HG02610 (cell line): ENCODE measurements around the gene DIO2.

ENCODE experiments used
- ATAC-seq: cut with Tn5 transposase; IDR thresholded peaks from one replicate; pipeline ENCODE4 v1.9.1; 2021; ENCODE audit warnings: mild to moderate bottlenecking, moderate library complexity; ENCODE audit not compliant: unreplicated experiment

The DIO2 gene

DNA sequence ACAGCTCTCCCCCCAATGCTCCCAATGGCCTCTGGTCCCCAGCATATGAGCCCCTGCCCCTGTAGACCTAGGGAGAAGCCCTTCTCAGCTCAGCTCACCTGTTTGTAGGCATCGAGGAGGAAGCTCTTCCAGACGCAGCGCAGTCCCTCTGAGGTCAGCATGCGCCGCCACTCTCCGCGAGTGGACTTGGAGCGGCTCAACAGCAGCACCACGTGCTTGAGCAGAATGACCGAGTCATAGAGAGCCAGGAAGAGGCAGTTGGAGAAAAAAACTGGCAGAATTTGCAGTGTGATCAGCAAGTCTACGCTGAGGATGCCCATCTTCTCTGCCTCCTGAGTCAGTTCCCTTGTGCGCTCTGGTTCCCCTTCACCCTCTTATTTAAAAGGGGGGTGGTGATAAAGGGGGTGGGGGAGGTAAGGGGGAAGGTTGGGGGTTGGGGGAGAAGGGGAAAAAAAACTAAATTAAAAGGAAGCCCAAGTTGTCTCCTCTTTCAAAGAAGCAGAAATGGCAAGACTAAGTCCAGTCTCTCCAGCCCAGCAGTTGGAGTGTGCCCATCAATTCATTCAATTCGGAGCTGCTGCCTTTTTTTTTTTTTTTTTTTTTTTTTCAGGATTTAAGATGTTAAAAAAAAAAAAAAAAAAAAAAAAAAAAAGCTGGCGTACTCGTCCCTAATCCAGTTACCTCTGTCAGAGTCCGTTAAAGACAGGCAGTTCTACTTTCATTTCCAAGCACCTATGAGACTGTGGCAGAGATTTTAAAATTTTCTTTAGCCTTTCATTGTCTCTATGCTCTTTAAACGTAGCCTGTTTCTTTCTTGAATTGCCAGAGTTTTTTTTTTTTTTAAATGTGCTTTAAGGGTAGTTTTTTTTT is at the start of gene DIO2:
DIO2 (minus strand) TSS at position 352 of the 870 bp plus-strand sequence; CDS start at position 320, 32 bp downstream.
- ATAC-seq: no peak

GRCh38 chr14:80260645-80261044 is 49.3 kb upstream of the DIO2 start:
- no peak for ATAC-seq

DNA sequence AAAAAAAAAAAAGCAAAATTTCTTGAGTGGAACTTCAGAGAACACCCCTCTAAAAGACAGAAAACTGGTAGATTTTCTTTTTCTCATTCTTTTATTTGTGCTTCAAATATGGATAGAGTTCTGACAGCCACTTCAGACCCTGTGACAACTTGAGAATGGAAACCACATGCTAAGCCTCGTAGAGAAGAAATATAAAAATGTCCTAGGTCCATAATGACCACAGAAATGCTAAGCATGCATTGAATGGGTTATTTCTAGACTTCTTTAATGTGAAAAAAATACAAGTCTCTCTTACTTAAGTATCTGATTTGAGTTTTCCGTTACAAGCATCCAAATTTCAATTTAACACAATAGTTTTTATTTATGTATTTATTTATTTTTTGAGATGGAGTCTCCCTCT is 28.3 kb upstream of the DIO2 start:
- ATAC-seq: no peak

DNA sequence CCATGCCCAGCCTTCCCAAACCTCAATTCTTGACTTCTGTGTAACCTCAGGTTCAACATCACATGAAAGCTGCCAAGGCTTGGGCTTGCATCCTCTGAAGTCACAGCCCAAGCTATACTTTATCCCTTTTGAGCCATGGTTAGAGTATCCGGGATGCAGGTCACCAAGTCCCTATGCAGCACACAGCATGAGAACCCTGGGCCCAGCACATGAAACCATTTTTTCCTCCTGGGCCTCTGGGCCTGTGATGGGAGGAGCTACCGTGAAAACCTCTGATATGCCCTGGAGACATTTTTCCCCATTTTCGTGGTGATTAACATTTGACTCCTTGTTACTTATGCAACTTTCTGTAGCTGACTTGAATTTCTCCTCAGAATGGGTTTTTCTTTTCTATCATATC is 25.8 kb upstream of the DIO2 start:
- no peak for ATAC-seq

DNA sequence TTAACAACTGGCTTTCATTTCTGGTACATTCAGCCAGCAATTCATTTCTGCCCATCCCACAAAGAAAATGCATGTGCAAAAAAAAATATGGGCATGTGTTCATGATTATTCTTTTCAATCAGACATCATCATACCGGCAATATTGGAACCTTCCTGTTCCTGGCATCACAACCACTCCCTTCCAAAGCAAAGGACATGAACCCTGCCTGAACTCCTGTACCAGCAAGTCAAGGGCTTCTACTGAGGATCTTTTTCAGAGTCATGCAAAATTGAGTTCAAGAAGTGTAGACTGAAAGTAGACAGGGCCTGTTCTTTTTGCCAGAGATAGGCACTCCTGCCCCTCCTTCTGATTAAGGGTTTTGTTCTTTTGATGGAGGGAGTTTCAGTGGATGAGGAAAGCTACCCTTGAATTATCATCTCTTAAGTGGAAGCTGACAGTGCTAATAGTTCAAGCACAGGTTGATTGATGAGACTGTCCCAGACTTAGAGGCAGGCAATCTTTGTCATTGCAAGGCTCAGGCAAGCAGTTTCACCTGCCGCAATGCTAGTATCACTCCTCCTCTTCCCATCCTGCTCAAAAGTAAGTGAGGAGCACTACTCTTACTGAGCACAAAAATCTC is 22.3 kb upstream of the DIO2 start:
- ATAC-seq: no peak

DNA sequence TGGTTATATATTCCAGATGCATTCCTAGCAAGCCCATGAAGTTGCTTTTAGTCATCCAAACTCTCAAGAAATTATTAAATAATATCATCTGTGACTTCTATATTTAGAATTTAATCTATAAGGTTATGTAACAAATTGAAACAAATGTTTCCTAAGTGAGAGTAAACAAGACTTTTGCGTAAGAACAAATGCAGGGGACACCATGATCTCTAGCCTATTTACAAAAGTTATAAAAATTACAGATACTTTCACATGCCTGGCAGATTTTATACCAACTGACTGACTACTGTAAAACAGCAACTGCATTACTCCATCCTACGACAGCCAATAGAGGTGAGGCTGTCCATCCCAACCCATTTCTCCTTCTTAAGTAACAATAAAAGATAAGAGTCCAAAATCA is 20.4 kb upstream of the DIO2 start:
- ATAC-seq: no peak

- ATAC-seq: no peak
Measured at GRCh38 chr14:80223696-80224465, 12.6 kb upstream of the DIO2 start.

DNA sequence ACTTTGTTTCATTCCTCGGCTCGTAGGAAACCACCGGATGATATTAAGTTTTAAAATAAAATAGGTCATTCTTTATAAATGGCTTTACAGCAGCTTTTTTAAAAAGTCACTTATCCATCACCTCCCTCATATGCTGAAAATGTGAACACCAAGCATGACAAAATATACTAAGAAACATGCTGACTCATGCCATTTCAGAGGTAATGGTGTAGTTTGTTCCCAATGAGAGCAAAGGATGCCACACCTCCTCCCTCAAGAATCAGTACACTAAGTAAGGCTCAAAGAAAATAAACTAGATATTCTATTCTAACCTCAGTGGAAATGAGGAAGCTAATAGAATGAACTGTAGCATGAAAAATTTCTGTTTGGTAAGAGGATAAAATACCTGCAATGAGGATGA is 5.5 kb upstream of the DIO2 start:
- ATAC-seq: no peak

GRCh38 chr14:80215756-80216581 is 4.7 kb upstream of the DIO2 start:
- ATAC-seq: no peak

- no peak for ATAC-seq
Measured at GRCh38 chr14:80215081-80215480, 3.8 kb upstream of the DIO2 start.

- ATAC-seq: peak; percentile 75
Measured at GRCh38 chr14:80213602-80214001, 2.3 kb upstream of the DIO2 start.

- no peak for ATAC-seq
Measured at GRCh38 chr14:80212023-80212397, 706 bp upstream of the DIO2 start.

GRCh38 chr14:80208461-80208860 is 2.8 kb downstream of the DIO2 start:
- no peak for ATAC-seq

DNA sequence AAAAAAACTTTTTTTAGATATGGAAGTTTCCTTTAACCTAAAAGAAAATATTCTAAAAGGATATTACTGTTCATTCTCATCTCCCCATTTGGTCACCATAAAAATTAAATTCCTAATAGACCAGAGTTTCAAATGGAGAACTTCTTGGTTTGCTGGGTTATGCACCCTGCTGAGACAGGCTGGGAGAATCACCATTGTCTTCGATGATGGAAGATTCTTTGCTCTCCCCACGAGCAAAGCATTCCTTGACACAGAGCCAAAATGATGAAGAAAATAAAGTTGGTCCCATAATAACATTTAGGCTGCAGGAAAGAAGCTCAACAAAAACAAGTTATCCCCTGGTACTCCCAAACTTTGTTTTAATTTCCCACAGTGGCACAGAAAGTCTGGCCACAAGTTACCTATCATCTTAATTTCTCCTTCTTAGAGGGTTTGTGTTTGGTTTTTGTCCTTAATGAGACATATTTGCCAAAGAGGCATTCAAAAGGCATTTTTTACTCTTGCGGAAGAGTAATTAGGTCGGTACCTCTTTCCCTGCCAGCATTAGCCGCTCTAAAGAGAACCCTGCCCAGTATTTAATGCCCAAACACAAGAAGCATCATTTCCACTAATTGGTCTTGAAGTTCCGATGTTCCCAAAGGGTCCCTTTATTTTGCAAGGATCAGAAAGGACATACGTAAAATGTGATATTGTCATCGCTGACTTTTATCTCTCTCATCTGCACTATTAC is 4.8 kb downstream of the DIO2 start:
- ATAC-seq: no peak

DNA sequence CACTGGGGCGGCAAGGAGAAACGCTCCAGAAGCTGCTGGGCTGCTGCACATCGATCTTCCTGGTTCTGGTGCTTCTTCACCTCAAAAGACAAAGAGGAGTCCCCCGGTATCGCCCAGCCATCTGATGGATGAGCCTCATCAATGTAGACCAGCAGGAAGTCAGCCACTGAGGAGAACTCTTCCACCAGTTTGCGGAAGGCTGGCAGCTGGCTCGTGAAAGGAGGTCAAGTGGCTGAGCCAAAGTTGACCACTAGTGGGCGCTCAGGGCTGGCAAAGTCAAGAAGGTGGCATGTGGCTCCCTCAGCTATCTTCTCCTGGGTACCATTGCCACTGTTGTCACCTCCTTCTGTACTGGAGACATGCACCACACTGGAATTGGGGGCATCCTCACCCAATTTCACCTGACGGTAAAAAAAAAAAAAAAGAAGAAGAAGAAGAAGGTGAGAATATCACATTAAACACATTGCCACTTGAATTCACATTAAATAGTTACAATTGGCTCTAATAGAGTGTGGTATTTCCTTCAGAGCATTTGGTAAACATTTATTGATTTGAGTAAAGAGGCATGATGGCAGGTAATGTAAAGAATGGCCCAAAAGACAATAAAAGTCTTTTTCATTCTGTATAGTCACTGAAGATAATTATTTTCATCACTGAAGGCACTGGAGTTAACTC is 8.3 kb downstream of the DIO2 start:
- ATAC-seq: no peak

GRCh38 chr14:80200093-80200492 is 11.2 kb downstream of the DIO2 start:
- ATAC-seq: no peak

GRCh38 chr14:80188571-80188970 is 22.7 kb downstream of the DIO2 start:
- ATAC-seq: no peak

- no peak for ATAC-seq
Measured at GRCh38 chr14:80186301-80186800, 25.0 kb downstream of the DIO2 start.

DNA sequence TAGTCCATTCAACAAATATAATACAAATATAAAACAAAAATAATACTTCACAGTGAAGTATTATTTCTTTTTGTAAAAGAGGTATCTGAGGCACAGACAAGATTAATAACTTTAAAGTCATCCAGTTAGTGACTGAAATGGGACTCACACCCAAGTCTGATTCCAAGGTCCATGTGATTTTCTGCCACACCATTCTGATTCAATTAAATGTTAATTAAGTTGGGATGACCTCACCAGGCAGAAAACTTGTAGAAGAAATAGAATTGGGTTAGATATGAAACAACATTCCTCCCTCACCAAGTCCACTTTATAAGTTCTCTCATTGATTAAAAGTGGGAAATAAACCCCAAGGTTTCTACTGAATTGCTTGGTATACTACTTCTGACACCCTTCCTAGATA is 34.4 kb downstream of the DIO2 start:
- no peak for ATAC-seq
